GM19240 (cell line): Measurements from ENCODE around the gene COL23A1.
"Not testable (repeated sequence)": the region's sequence is repeated elsewhere in the genome, so short reads cannot be mapped to it uniquely, and the experiment has no call there.

Experiments used
- DNase-seq: peaks from one replicate; pipeline ENCODE4 v3.0.0; 2011; ENCODE audit warnings: low spot score; ENCODE audit not compliant: insufficient read length

COL23A1 gene

GRCh38 chr5:178234121-178234749 lies 356.0 kb downstream of the COL23A1 start:
- DNase-seq, result no peak

GRCh38 chr5:178232920-178233429 lies 357.2 kb downstream of the COL23A1 start:
- no peak for DNase-seq

DNA sequence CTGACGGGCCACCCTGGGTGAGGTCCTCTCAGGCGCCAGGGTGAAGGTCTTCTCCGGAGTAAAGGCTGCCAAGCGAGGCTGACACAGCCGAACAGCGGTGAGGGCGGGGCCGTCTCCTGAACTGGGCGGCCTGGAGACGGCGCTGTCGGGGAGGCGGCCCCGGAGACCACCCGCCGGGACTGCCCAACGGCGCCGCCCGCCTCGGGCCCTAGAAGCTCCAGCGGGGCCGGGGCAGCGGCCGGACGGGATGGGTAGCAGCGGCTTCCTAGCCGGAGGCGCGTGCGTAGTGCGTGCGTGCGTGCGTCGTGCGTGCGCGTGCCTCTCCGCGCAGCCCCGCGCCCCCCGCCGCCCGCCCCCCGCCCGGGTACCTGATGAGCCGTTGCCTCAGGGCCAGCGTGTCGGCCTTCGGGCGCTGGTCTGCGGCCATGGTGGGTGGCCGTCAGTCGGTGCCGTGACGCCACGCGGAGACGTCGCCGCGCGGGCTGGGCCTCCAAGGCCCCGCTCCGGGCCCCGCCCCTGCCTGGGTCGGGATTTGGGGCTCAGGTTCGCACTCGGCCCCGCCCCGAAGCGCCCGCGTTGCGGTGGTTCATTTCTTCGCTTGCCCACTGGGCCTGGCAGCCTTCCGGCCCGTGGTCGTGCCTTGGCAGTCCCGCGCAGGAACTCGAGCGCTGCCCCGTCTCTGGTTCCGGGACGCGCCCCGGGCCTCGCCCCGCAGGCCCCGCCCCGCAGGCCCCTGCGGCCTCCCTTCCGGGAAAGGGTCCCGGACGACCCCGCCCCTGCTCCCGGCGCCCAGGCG lies 357.9 kb downstream of the COL23A1 start, which contains the start of gene PHYKPL:
PHYKPL (minus strand) TSS at position 679 of the 796 bp plus-strand sequence; CDS start at position 427, 252 bp downstream.
- peak; percentile 62 for DNase-seq

GRCh38 chr5:178231539-178232123 lies 358.6 kb downstream of the COL23A1 start:
- no peak for DNase-seq

GRCh38 chr5:178230879-178231538 lies 359.2 kb downstream of the COL23A1 start:
- no peak for DNase-seq

DNA sequence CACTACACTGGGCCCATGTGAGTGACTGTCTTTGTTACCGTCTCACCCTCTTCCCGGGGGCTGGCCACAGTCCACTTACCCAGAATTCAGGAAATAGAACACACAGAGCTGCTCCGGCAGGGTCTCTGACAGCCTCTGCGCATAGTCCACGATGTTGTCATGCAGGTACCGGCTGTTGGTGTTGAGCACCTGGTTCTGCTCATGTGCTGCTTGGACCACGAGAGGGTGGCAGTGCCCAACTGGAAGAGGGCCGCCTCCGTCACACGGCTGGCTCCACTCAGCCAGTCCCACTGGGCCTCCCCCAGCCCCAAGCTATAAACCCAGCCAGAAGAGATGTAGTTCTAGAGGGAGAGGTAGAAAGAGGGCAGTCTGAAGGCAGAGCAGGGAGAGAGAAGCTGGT lies 360.3 kb downstream of the COL23A1 start:
- DNase-seq, result no peak

DNA sequence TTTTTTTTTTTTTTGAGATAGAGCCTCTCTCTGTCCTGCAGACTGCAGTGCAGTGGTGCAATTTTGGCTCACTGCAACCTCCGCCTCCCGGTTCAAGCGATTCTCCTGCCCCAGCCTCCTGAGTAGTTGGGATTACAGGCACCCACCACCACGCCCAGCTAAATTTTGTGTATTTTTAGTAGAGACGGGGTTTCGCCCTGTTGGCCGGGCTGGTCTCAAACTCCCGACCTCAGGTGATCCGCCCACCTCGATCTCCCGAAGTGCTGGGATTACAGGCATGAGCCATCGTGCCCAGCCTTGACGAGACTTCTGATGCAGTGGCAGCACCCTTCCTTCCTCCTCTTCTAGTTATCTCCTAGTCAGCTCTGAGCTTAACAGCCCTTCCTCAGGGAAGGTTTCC lies 361.1 kb downstream of the COL23A1 start:
- DNase-seq, result not testable (repeated sequence)

DNA sequence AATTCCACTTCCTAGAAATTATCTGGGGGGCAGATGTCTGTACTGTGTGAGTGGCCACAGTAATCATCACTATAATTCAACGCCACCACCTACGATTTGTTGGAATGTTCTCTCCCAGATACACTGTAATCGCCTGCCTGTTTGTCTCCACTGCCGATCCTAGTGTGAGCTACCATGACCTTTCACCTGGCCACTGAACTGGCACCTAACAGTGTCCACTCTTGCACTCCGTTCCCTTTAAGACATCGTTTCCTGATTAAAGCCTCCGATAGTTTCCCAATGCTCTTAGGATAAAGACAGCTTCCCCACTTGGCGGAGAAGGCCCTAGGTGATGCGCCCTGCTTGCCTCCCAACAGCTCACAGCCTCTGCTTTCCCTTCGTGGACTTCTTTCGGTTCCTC lies 361.6 kb downstream of the COL23A1 start:
- DNase-seq, result no peak

- no peak for DNase-seq
Observed at GRCh38 chr5:178227929-178228328, 362.3 kb downstream of the COL23A1 start.

DNA sequence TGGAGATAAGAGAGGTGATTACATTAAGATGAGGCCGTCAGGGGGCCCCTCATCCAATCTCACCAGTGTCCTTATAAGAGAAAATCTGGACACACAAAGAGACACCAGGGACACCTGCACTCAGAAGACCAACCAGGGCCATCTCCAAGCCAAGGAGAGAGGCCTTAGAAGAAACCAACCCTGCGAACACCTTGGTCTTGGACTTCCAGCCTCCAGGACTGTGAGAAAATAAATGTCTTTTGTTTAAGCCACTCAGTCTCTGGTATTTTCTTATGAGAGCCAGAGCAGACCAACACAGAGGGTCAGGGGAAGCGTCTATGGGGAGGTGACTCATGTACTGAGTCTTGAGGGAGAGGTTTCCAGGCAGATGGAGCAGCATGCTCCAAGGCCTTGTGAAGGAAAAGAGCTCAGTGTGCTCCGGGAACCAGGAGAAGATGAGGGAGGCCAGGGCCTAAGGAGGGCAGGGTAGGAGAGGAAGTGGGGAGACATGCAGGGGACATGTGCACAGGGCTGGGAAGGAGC lies 363.0 kb downstream of the COL23A1 start:
- no peak for DNase-seq

DNA sequence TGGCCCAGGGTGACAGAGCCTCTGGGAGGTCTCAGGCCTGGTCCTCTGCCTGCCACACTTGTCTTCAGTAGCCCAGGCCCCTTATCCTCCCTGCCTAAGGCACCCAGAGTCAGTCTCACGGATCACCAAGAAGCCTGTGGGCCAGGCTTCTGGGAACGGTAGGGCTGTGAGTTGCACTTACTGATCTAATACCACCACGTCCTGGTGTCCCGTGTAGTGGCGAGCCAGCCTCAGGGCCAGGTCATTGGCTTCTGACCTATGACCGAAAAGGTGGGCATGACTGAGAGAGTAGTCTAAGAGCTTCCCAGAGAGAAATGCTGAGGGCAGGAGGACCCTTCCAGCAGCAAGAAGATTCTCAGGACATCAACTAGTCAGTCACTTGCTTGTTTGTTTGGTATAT lies 365.0 kb downstream of the COL23A1 start:
- no peak for DNase-seq

GRCh38 chr5:178224403-178224802 lies 365.8 kb downstream of the COL23A1 start:
- DNase-seq, result no peak

DNA sequence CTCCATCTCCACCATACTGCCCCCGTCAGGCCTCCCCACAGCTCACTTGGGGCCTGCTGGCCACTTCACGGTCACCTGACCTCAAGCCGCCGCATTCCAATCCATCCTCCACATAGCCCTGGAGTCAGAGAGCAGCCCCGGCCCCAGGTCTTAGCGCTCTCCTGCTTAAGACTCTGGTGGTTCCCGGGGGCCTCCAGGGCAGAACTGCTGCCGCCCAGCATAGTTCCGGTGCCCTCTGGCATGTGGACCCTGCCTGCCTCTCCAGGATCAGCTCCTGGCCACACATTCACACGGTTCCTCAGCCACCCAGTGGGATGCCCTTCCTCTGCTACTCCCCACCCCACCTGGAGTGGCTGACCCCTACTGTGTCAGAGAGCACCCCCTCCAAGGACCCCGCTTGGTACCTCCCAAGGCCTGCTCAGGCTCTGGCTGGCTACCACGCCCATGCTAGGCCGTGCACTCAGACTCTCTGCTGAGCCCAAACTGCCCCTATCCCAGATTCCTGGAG lies 366.3 kb downstream of the COL23A1 start:
- DNase-seq, result no peak

DNA sequence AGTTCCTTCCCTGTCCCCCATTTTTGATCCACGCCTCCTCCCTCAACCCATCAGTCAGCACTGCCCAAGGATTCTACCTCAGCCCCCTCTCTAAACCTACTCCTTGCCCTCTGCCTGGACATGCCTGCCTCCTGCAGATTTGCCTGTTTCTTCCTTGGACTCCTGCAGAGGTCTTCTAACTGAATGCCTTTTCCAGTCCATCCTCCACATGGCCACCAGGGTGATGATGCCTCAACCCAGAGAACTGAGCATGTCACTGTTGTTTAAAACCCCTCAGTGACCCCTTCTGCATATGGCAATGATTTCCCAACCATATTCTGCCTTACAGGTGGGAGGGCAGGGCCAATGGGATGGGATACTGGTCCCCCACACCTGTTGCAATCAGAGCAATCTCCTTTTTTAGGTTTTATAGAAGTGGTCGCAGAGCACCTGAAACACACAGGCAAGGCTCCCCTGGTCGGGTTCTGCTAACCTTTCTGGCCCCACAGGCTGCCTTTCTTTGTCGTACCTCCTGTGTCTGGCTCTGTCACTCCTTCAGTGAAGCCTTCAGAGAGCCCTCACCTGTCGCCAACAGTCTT lies 366.9 kb downstream of the COL23A1 start:
- DNase-seq, result no peak

DNA sequence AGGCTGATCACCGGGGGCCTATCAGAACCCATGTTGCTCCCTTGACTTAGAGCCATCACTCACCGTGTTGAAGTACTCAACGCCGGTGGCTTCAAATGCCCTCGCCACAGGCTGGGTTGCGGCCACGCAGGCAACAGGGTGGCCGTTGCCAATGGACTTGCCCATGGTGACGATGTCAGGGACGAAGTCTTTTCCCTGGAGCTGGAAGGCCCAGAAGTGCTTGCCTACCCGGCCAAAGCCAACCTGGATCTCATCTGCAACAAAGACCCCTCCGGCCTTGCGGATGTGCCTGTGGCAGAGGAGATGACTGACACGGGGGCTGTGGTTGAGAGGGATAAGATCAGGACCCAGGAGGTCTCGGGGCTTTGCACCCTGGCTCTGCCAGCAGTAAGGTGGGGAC lies 367.9 kb downstream of the COL23A1 start:
- no peak for DNase-seq

- DNase-seq, result no peak
Observed at GRCh38 chr5:178221853-178222252, 368.3 kb downstream of the COL23A1 start.

- DNase-seq, result no peak
Observed at GRCh38 chr5:178221282-178221681, 368.9 kb downstream of the COL23A1 start.

DNA sequence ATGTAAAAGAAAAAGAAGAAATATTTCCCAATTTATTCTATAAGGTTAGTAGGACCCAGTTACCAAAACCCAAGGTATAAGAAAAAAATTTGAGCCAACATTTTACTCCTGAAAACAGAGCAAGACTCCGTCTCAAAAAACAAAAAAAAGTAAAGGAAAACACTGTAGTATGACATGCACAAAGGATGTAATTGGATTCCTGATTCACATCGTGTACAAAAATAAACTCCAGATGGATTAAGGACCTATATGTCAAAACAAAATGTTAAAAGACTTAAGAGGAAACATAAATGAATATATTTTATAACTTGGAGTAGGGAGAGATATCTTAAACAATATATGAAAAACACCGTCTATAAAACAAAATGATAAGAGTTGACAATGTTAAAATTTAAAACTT lies 371.4 kb downstream of the COL23A1 start:
- DNase-seq, result no peak

DNA sequence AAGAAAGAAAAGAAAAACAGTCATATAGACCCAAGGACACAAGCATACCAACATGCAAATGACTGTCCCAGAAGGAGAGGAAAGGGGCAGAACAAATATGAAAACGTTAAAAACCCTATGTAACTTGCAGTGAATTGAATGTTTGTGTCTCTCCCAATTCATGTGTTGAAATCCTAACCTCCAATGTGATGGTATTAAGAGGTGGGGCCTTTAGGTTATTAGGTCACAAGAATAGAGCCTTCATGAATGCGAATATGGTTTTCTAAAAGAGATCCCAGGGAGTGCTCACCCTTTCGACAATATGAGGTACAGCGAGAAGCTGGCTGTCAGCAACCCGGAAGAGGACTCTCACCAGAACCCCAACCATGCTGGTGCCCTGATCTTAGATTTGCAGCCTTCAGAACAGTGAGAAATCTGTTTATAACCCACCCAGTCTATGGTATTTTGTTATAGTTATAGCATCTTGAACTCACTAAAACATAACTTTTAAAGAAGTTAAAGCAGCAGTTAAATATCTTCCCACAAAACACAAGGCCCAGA lies 371.9 kb downstream of the COL23A1 start:
- DNase-seq, result no peak

- DNase-seq, result no peak
Observed at GRCh38 chr5:178216779-178217178, 373.4 kb downstream of the COL23A1 start.

- no peak for DNase-seq
Observed at GRCh38 chr5:178216088-178216534, 374.1 kb downstream of the COL23A1 start.
